GM19452 (cell line): Measurements from ENCODE around the gene TGFB1.
"Not testable (repeated sequence)": the region's sequence is repeated elsewhere in the genome, so short reads cannot be mapped to it uniquely, and the experiment has no call there.

Source experiments
- ATAC-seq: cut with Tn5 transposase; IDR thresholded peaks from one replicate; pipeline ENCODE4 v1.9.1; 2021; ENCODE audit not compliant: unreplicated experiment

The TGFB1 gene

DNA sequence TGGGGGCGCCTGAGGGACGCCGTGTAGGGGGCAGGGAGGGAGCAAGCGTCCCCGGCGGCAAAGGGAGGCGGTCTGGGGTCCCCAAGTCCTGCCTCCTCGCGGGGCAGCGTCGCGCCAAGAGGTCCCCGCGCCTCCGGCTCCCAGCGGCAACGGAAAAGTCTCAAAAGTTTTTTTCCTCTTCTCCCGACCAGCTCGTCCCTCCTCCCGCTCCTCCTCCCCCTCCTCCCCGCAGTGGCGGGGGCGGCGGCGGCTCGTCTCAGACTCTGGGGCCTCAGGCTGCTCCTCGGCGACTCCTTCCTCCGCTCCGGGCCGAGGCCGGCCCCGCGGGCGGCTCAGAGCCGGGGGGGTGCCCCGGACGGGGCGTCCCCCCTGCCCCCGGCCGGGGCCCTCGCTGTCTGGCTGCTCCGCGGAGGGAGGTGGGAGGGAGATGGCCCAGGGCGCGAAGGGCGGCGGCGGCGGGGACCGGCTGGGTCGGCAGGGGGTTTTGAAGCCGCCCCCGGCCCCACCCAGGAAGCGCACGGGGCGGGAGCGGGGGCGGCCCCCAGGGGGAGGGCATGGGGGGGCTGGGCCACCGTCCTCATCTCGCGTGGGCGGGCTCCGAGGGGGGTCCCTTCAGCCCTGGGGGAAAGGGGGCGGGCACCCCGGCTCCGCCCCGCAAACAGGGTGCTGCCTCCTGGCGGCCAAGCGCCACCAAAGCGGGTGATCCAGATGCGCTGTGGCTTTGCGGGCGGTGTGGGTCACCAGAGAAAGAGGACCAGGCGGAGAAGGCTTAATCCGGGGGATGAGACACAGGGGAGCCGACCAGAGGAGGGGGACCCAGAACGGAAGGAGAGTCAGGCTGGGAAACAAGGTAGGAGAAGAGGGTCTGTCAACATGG lies at the start of gene TGFB1:
Gene TGFB1, minus strand, starts transcription at position 457 of the 877 bp plus-strand sequence. CDS start 878 bp downstream, outside the sequence.
- peak; percentile 40 for ATAC-seq

DNA sequence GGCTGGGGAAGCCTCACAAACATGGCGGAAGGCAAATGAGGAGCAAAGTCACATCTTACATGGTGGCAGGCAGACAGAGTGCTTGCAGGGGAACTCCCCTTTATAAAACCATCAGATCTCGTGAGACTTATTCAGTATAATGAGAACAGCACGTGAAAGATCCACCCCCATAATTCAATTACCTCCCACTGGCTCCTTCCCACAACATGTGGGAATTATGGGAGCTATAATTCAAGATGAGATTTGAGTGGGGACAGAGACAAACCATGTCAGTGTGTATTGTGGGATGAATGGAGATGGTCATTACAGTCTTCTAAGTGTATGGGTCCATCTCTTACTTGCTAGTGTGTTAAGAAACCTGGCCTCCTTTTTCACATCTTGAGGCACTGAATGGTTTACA lies 48.3 kb upstream of the TGFB1 start:
- ATAC-seq, result no peak

DNA sequence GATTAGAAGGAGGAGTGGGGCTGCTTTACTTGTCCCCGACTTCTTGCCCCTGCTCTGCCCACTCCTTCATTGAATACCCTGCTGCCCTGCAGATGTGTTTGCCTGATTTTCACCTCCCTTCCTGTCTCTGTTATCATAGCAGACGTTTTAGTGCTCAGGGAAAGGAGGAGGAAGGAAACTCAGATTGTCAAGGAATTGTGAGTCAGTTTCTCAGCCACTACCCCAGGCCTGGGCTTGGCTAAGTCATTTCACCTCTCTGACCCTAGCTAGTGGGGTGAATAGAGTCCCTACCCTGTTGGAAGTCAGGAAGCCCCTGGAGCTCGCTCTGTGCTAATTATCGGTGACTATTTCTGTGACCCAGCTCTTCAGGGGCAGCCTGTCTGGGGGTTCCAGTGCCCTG lies 47.8 kb upstream of the TGFB1 start:
- no peak for ATAC-seq

DNA sequence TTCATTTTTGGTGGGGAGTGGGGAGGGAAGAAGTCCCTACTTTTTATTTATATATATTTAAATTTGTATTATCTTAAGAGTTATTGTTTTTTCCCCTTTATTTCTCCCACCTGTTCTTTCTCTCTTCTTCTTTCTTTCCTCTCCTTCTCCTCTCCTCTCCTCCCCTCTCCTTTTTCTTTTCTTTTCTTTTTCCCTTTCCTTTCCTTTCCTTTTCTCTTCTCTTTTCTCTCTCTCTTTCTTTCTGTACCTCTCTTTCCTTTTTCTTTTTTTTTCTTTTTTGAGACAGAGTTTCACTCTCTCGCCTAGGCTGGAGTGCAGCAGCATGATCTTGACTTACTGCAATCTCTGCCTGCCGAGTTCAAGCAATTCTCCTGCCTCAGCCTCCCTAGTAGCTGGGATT lies 45.8 kb upstream of the TGFB1 start:
- no peak for ATAC-seq

DNA sequence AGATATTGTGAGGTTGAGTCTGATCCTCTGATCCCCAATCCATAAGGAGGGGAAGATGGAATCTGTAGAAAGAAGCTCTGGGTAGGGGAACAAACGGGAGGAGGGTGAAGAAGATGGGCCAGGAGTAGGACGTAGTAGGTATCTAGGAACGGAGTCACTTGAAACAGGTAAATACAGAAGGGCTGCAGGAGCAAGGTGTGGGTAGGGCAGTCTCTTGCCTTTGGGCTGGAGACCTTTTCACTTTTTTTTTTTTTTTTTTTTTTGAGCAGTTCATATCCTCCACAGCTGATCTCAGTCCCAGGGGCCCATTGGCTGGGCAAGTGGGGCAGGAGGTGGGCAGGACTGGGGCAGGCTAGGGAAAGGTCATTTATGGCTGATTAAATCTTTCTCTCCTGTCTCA lies 45.4 kb upstream of the TGFB1 start:
- ATAC-seq, result no peak

DNA sequence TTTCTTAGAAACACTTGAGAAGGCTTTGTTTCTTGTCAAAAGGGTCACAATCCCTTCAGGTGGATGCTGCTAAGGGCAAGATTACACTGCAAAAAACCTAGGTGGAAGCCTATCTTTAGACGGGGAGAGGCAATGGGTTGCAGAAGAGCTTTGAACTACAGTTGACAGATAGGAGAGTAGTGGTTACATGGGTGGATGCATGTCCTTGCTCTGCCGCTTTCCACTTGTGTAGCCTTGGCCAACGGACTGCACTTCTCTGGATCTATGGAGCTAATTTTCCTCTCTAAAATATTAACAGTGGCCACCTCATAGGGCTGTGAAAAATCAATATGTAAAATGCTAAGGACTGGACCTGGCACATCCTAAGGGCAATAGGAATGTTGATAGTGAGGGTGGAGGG lies 44.9 kb upstream of the TGFB1 start:
- no peak for ATAC-seq

DNA sequence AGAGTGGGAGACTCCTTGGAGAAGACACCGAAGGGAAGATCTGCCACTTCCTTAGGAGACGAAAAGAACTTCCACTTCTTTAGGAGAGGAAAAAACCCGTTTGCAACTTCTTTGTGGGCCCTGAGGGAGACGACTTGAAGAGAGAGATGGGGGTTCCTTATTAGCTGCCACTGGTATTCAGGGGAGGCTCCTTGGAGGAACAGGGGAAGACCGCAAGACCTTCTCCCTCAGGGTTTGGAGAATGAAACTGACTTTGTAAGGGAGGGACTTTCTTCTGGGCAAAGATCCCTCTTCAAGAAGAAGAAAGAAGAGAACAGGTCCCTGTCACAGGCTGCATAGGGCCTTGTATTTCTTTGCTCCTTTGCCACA lies 44.3 kb upstream of the TGFB1 start:
- no peak for ATAC-seq

DNA sequence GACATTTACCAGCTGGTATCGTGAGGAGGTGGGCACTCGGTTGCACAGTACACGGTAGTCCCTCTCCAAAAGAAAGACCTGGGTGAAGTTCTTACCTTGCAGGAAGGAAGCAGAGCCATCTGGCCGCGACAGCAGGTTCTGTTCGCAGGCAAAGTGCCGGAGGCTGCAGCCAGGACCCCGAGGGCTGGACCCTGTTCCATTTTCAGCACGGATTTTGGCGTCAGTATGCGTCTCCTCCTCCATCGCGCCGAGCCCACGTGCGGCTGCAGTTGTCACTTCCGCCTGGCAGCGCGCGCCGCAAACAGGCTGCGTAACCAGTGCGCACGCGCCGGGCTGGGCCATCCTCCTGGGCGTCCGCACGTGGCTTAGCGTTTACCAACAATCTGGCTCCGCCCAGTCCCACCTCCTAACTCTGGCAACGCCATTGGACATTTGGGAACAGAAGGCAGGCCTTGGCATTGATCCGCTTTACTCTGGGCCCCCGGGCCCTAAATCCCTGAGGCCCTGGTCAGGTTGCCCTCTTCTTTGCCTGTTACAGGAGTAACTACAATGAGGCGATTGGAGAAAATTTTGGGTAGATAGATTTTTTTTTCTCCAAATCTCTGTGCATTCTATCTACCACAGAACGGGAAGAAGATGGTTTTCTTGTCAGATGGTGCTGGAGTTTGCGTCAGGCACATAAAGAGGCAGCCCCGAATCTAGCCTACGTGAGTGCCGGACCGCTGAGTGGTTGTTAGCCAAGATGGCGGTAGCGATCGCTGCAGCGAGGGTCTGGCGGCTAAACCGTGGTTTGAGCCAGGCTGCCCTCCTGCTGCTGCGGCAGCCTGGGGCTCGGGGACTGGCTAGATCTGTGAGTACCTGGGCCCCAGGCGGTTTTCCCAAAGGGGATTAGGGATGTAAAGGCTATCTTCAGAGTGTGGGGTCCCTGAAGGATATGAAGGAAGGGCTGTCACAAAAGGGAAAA lies 43.6 kb upstream of the TGFB1 start, which contains the start of the genes BCKDHA and EXOSC5:
Gene BCKDHA, plus strand, starts transcription at position 733 of the 964 bp plus-strand sequence. Its CDS starts 10 bp downstream, at position 743.
Gene EXOSC5, minus strand, starts transcription at position 274 of the 964 bp plus-strand sequence. Its CDS starts 31 bp downstream, at position 243.
- peak; percentile 91 for ATAC-seq

DNA sequence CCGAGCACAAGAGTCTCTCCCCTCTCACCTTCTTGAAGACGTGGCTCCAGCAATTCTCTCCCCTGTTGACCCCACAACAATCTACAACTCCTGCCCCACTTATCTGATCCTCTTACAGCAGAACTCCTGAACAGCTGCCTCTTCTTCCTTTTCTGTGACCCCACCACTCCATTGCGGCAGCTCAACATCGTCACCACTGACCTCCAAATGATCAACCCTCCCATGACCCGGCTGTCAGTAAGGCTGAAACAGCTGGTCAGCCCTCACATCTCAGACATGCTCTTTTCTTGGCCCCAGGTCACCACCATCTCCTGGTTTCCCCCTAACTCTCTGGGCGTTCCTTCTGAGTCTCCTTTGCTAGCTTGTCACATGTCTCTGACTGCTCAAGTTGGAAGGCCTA lies 41.6 kb upstream of the TGFB1 start:
- ATAC-seq, result no peak

DNA sequence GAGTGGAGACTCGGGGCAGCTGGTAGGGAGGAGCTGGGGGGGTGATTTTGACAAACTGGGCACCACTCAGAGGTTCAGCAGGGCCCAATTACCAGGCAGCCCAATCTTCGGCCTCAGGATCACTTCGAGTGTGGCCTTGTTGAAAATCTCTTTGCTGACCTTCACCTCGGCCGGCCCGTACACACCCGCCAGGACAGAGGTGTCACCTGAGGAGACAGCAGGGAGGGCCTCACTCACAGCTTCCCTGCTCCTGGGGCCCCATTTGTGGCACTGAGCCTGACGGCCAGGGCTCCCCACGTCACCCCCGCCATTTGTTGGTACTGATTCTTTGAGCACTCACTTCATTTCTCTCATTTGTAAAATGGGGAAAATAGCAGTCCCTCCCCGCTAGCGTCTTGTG lies 39.1 kb upstream of the TGFB1 start:
- no peak for ATAC-seq

DNA sequence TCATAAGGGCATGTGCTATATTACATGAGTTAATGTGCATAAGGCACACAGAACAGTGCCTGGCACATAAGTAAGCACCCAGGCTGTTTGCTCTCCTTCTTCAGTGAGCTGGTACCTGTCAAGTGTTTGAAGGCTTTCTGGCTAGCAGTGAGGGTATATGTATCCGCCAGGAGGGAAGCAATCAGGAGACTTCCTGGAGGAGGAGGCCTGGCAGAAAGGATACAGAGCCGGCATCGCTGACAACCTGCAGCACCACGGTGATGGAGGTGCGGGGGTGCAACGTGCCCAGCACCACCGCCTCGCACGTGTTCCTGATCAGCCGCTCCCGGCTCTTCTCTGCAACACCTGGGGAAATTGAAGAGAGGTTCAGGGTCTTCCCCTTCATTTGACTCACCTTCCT lies 37.9 kb upstream of the TGFB1 start:
- no peak for ATAC-seq

DNA sequence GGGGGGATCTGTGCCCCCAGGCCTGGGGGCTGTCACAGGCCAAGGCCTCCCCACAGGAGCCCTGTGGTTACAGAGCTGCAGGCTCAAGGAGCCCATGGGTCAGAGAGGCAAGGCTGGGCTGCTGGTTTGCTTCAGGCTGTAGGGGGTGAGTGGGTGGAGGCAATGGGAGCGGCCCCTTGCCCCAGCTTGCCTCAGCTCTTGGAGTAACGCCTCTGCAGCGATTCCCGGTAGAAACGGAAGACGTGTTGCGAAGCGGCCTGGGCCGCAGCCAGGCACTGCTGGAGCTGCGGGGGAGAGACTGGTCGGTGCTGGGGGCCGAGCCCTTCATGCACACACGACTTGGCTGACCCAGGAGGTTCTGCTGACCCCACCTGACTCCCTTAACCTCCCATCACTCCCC lies 32.7 kb upstream of the TGFB1 start:
- ATAC-seq, result no peak

DNA sequence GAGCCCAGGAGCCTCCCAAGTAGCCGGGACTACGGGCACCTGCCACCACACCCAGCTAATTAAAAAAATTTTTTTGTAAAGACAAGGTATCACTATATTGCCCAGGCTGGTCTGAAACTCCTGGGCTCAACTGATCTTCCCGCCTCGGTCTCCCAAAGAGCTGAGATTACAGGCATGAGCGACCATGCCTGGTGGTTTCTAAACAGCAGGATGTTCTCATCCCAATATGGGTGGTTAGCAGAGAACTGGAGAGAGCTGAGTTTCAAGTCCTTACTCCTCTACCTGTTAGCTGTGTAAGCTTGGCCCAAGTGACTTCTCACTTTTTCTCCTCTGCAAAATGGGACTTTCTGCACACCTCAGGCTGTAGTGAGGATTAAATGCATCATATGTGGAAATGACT lies 30.6 kb upstream of the TGFB1 start:
- ATAC-seq, result no peak

DNA sequence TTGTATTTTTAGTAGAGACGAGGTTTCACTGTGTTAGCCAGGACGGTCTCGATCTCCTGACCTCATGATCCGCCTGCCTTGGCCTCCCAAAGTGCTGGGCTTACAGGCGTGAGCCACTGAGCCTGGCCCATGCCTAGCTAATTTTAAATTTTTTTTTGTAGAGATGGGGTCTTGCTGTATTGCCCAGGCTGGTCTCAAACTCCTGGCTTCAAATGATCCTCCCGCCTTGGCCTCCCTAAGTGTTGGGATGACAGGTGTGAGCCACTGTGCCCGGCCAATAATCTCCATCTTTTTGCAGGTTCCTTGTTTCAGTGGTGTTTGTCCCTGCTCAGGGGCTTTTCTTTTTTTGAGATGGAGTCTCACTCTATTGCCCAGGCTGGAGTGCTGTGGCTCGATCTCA lies 27.8 kb upstream of the TGFB1 start:
- not testable (repeated sequence) for ATAC-seq

DNA sequence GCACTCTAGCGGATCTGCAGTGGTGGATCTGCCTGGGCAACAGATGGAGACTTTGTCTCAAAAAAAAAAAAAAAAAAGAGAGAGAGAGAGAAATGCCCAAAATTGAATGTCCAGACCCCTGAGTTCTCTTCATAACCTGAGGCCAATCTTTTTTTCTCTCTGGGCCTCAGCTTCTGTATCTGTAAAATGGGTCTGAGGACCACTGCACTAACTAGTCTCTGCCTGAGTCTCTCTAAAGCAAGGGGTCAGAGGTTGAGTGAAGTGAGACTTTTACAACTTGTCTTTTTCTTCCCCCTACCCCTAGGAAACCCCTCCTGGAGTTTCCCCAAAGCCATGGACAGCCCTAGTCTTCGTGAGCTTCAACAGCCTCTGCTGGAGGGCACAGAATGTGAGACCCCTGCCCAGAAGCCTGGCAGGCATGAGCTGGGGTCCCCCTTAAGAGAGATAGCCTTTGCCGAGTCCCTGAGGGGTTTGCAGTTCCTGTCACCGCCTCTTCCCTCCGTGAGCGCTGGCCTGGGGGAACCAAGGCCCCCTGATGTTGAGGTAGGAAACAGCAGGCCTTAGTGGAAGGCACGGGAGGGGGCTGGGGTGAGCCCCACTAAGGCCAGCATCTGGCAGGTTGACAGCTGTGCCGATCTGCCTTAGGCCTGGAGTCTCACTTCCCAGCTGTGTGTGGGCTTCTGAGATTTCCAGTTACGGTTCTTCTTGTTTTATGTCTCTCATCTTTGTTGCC lies 24.4 kb upstream of the TGFB1 start:
- peak; percentile 57 for ATAC-seq

DNA sequence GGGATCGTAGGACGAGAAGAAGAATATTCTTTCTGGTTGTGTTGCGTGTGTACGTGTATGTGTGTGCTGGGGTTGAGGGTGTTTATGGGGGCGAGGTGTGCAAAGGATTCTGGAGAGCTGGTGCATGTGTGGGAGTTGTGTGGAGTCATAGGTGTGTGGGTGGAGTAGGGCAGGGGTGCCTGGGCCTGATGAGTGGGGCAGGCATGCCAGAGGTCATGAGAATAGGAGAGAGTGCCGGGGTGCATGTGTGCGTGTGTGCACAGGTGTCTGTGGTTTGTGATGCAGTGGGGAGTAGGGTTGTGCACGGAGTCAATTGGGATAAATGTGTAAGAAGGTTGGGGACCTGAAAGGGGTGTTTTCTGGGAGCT lies 23.3 kb upstream of the TGFB1 start:
- ATAC-seq, result no peak

DNA sequence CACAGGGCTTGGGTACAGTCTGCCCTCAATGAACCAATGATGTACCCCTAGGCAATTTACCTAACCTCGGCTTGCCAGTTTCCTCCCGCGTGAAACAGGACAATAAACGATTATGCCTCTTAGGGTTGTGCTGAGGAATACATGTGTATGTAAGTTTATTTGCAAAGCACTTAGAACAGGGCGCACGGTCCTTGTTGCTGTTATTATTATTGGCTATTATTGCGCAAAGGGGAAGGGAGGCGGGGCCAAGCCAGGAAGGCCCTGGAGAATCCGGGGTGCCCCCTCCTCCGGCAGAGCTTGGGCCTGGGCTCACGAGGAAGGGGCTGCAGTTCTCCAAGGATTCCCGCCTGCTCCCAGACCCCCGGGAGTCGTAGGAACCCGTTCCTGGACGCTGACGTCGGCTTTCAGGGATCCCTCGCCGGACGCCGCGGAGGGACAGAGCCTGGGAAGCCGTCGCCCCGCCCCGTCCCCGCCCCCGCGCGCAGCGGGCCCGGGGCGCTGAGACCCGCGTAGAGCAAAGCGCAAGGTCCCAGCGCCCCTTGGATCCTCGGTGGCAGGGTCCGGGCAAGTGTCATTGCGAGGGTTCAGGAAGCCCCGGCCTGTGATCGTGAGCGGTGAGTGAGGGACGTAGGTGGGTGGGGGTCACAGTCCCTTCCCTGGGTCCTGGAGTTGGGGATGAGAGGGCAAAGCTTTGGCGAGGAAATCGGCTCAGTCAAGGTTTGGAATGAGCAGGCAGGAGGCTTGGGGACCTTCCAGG lies 22.7 kb upstream of the TGFB1 start, which contains the start of gene TMEM91:
Gene TMEM91, plus strand, starts transcription at position 293 of the 757 bp plus-strand sequence. CDS start 1,777 bp downstream, outside the sequence.
- no peak for ATAC-seq

DNA sequence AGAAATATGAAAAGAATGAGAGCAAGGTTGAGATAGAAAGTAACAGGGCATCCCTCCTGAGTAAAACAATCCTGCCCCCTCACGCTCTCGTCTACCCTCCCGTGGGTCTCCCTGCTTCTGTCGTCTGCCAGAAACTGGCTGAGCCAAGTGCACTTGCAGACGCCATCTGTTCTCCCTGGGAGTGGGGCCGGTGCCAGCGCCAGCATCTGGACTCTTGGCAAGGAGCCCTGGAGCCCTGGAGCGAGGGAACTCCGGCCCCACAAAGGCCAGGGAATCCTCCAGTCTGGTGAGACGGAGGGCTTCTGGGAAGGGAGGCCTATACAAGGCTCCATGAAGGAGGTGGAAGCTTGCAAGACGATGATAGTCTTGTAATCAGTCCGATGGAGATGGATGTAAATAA lies 20.3 kb upstream of the TGFB1 start:
- ATAC-seq, result no peak

DNA sequence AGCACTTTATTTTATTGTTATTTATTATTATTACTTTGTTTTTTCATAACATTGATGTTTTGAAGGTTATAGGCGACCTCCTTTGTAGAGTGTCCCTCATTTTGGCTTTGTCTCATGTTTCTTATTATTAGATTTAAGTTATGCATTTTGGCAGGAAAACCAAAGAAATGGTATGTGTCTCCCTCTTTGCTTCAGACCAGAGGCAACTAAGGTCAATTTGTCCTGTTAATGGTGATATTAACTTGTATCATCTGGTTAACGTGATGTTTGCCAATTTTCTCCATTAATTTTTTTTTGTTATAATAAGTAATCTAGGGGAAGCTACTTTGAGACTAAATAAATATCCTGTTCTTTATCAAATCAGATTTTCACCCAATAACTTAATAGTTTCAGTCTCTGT lies 18.8 kb upstream of the TGFB1 start:
- ATAC-seq, result no peak

DNA sequence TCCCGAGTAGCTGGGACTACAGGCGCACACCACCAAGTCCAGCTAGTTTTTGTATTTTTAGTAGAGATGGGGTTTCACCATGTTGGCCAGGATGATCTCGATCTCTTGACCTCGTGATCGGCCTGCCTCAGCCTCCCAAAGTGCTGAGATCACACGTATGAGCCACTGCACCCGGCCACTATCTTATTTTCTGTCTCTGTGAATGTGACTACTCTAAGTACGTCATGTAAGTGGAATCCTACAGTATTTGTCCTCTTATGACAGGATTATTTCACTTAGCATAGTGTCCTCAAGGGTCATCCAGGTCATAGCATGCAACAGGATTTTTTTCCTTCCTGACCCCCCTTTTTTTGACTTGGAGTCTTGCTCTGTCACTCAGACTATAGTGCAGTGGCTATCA lies 17.8 kb upstream of the TGFB1 start:
- no peak for ATAC-seq
